GM21825 (cell line): ENCODE results near the gene CACNA2D2.

Experiments
- ATAC-seq: cut with Tn5 transposase; IDR thresholded peaks from one replicate; pipeline ENCODE4 v1.9.1; 2021; ENCODE audit warnings: mild to moderate bottlenecking, moderate library complexity; ENCODE audit not compliant: unreplicated experiment

CACNA2D2 gene

DNA sequence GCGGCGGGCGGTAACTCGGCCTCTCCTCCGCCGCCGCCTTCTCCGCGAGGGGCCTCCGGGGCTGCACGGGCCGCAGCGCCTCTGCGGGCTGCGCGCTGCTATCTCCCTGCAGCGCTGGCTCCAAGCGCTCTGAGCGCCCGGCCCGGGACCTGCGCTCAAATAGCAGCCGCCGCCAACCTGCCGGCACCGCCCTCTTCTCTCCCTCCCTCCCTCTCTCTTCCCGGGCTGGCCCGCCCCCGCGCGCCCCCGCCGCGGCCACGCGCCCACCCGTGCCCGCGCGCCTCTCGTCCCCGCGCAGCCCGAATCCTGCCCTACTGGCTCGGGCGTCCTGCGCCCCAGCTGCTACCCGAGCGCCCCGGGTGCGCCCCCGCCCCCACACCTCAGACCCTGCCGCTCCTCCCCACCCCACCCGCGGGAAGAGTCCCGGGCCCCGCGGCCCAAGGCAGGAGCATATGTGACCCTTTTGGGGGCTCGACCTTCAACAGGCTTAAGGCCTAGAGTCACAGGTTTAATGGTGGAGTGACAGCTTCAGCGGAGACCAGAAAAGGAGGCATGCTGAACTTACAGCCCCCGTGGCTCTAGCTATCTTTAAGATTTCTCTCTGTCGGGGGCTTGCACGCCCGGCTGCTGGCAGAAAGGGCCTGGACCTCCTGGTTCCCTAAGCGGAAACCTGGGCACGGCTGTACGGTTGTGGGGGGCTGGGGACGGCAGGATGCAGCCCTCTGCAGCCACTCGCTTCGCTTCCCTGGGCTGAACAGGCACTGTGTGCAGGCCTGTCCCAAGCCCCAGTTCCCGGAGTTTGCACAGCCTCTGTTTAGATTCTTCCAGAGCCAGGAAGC is at the start of gene CACNA2D2:
TSS of gene CACNA2D2 (minus strand) at position 131 of the 839 bp plus-strand sequence. CDS start 211 bp downstream, outside the sequence.
- ATAC-seq, result no peak

DNA sequence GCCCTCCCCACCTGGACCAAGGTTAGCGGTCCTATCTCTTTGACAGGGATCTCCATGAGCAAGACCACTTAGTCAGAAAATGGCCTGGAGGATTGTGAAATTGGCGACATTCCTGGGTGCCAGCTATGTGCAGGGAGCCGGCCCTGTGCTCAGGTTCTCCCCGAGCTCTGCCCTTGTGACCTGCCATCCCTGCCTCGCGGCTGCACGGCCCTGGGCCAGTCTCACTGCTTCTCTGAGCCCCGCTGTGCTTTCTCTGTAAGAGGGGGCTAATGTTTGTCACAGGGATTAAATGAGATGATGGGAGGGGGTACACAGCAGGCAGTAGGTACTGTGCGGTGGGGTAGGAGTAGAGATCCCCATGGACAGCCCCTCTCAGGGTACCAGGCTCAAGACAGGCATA is 49.2 kb upstream of the CACNA2D2 start:
- ATAC-seq, result no peak

GRCh38 chr3:50551681-50552435 is 48.4 kb upstream of the CACNA2D2 start:
- ATAC-seq, result no peak

DNA sequence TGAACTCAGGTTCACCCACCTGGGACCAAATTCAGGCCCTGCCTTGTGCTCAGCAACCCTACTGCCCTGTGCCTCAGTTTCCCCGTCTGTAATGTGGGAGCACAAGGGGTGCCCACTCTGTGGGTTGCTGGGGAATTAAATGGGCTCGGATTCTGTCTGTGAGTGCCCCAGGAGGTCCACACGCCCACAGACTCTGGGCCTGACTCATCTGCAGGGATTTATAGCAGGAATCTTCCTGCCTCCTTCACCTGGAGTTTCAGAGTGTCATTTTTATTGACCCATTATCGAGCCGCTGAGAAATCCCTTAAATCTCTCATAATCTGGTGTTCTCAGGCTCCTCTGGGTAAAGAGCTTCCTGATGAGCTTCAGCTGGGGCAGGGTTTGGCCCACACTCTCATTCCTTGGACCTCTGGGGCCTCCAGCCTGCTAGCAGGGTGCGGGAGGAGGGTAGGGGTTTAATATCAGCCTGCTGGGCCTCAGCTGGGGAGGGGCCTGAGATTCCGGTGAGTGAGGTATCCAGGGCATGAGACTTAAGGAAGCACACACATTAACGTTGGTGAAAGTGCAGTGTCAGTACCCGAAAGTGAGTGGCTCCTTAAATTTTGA is 47.7 kb upstream of the CACNA2D2 start:
- no peak for ATAC-seq

- ATAC-seq, result no peak
Measured at GRCh38 chr3:50550079-50550736, 46.8 kb upstream of the CACNA2D2 start.

- no peak for ATAC-seq
Measured at GRCh38 chr3:50549226-50549625, 45.8 kb upstream of the CACNA2D2 start.

DNA sequence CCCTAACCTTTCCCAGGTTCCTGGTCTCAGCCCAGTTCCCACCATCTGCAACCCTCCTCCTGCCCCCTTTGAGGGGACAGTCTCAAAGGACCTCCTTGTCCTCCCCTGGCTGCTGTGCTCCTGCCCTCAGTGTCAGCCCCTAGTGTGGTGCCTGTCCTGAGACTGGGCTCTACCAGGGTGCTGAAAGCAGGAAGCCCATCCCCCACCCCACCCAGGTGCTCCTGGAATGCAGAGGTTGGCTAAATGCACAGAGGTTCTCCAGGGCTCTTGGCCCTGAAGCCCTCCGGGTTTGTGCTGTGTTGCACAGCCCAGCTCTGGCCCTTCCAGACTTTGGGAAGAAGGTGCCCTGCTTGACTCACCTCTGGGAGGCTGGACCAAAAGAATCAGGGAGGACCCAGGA is 42.3 kb upstream of the CACNA2D2 start:
- no peak for ATAC-seq

DNA sequence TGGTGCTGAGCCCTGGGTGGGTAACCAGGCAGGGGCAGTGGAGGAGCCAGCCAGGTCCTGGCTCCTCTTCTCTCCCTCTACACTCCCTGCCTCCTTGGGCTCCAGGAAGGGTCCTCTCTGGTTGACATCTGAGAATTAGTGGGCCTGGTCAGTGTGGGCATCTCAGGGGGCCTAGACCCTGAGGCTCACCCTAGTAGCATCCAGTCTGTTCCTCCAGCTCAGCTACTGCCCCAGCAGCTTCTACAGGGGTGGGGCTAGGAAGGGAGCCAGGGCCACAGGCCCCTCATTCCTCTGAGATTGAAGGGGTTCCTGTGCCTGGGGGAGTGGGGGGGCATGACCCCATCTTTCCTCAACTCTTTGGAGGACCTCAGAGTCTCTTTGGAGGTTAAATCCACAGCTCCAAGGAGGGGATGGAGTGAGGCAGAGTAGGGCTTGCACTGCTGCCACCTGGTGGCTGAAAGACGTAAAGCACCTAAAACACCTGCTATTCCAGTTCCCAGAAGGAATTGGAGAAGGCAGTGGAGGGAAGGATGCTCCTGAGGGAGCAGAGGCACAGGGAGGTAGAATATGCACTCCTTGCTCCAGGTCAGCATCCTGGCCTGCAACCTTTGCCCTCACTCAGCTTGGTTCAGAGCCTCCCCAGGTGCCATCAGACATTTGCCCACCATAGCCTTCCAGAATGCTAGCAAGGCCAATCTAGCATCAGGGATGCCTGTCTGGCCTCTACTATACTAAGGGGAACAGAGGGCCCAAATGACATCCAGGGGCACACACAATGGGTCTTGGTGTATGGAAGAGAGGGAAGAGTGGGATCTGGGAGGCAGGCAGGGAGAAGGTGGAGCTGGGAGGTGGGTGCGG is 39.0 kb upstream of the CACNA2D2 start:
- ATAC-seq, result no peak

DNA sequence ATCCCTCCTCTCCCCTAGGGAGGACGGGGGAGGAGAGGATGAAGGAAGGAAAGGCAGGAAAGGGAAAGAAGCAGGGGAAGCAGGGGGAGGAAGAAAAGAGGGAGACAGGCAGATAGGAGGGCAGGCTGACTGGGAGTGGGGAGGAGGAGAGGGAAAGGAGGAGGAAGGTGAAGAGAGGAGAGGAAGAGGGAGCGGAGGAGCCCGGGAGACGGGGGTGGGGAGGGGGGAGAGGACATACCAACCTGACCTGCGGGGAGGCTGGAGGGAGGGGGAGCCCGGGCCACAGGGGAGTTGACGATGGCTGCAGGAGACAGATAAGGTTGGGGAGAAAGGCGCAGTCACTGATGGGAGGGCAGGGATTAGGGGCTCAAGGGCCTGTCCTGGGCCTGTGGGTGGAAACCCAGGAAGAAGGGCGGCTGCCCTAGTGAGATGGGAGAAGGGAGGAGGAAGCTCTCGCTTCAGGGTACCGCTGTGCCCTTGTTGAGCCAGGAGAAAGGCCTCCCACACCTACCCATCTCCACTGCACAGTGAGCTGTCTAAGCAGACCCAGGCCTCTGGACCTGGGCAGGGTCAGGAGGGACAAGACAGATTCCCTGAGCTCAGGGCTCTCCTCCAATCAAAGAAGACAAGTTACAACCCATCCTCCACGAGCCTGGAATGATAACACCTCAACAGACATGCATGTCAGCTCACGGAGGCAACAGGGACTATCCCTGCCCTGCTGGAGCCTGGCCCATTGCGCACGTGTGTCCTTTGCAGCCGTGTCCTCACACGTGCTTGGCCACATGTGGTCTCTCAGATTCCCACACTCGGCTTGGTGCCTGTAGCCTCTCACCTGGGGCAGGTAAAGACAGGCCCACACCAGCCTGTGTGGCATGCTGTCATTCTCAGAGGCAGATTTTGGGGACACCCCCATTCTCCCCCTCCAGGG is 36.2 kb upstream of the CACNA2D2 start:
- ATAC-seq, result no peak

GRCh38 chr3:50537421-50538129 is 34.1 kb upstream of the CACNA2D2 start:
- ATAC-seq, result no peak

DNA sequence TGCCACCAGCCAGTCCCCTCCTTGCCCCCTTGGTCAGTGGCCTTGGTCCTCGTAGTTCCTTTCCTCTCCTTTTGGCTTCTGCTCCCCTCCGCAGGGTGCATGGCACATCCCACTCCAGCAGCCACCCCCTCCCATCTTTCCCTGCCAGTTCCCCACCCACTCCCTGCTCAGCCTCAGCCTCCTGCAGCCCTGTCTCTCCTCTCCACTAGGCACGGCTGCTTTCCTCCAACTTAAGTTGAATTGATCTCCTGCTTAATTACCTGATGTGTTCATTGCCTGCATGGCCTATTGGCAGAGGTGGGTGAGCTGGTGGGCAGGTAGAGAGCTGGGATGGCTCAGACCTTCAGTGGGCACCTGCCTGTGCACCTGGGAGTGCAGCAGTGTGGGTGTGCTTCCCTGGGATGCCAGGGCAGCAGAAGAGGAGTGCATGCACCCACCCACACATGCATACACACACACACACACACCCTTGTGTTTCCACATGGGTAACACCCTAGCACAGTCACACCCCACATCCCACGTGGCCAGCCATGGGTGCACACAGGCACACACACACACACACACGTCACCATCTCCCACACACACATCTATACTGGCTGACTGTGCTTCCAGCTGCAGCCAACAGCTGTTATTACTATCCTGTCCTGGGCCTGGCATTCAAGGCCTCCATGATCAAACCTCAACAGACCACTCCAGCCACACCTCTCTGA is 33.2 kb upstream of the CACNA2D2 start:
- no peak for ATAC-seq

DNA sequence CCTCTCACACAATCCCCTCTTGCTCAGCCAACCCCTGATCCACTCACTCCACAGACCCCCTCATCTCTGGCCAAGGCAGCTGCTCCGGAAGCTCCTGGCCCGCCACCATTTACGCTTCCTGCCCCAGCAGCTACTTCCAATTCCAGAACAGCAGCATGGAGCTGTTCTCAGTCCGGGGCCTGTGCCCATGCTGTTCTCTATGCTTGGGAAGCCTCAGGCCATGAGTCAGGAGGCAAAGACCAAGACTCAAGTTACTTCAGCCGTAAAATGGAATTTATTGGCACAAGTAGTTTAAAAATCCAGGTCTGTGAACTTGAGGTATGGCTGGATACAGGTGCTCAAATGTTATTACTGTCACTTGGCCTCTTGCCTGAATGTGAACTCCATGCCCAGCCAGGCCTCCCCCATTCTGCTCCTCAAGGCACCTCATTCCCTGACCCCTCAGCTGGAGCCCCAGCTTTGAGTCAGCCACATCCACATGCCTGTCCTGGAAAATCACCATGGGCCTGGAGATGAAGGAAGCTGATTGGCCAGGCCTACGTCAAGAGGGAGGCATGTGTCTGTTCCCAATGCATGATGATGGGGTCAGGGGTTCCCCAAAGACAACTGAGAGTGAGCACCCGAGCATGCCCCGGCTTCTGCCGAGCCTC is 31.4 kb upstream of the CACNA2D2 start:
- no peak for ATAC-seq

GRCh38 chr3:50533807-50534461 is 30.5 kb upstream of the CACNA2D2 start:
- no peak for ATAC-seq

DNA sequence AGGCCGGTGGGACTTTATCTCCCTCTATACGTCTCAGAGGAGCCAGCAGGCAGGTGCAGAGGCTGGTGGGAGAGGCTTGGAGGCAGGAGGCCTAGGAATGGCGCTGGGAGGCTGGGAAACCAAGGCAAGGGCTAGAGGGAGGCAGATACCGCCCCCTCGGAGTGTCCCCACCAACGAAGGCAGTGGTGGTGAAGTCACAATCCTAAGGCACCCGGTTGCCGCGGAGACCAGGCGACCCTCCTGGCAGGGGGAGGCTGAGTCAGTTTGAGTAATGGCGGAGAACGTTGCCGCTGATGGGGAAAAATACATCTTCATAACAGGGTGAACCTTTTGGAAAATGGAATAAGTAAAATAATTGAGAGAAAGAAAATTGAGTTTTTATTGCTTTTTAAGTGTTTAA is 29.9 kb upstream of the CACNA2D2 start:
- ATAC-seq, result no peak

DNA sequence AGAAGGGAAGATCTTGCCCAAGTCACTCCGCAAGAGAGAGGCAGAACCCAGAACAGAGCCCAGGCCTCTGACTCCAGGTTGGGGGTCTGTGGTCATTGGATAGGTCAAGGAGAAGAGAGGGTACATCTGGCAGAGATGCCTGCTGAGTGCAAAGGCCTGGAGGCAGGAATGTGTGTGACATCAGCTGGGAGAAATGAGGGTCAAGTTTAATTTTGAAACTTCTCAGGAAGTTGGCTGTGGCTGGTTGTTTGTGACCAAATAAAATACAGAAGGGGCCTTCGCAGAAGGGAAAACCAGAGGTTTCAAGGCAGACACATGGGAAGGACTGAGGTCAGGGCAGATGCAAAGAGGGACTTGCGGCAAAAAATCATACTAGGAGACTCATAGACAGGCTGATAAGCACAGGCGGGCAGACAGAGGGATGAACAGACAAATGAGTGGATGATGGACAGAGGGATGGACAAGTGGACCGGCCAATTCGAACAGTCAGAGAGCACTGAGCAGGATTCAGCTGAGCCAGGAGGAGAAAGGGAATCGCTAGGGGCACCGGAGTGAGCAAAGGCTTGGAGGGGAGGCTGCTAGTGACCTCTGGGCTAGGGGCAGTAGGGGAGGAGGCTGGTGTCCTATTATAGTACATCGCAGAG is 28.8 kb upstream of the CACNA2D2 start:
- ATAC-seq, result no peak

DNA sequence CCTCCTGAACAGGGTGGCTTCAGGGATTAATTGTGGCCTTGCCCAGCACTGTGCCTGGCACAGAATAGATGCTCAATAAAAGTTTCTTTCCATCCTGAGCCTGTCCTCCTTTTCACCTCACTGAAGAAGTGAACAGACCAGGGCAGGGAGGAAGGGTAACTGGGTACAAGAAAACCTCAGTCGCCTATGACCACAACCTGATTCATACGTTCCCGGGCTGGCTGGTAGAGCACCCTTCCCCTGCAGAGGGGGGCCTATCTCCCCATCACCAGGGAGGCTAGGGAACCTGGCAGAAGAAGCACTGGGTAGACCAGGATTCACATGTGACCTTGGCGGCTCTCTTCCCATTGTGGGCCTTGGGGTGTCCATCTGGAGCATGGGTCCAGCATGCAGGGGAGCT is 27.8 kb upstream of the CACNA2D2 start:
- ATAC-seq, result no peak
